Upper lobe of left lung (tissue), 4 donors: ENCODE measurements around the gene NF1.

Experiments
- EP300 ChIP-seq, 4 donors: sonication (generic); formaldehyde crosslinking; IDR thresholded peaks; one replicate each; pipeline ENCODE4 v1.5.1; 2017; ENCODE audit warnings: antibody characterized with exemption in 4 of 4, control low read depth in 2 of 4
- POLR2A ChIP-seq, 4 donors: fragments of 450-650 bp; IDR thresholded peaks; one replicate each; pipeline ENCODE4 v1.5.1; 2016 to 2017; ENCODE audit warnings: antibody characterized with exemption in 4 of 4, mild to moderate bottlenecking in 2 of 4
- TF ChIP-seq, protein P1 (sequence below), 6 experiments: fragments of 450-650 bp in 4 of 6; fragments of 200-600 bp in 2 of 6; sonication (generic) in 2 of 6; IDR thresholded peaks; one replicate each; pipeline ENCODE4 v1.5.1; 2016 to 2019; ENCODE audit warnings: antibody characterized with exemption in 6 of 6

DNA sequence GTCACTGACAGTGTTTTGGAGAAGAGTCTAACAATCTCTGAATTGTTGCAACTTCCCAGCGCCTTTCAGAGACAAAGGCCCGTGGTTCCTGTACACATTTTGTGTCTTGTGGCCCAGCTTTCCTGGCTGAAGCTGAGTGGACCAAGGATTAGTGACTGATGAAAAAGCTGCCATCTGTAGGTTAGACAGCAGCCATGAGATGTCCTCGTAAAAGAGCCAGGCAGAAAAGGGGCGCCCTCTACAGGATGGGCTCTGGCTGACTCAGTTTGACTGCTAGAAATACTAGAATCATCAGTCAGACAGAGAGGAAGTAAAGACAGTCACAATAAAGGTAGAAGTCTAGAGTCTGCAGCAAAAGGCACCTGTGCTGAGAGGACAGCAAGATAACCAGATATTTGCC lies 26.5 kb upstream of the NF1 start:
- TF ChIP-seq, protein P1, sequence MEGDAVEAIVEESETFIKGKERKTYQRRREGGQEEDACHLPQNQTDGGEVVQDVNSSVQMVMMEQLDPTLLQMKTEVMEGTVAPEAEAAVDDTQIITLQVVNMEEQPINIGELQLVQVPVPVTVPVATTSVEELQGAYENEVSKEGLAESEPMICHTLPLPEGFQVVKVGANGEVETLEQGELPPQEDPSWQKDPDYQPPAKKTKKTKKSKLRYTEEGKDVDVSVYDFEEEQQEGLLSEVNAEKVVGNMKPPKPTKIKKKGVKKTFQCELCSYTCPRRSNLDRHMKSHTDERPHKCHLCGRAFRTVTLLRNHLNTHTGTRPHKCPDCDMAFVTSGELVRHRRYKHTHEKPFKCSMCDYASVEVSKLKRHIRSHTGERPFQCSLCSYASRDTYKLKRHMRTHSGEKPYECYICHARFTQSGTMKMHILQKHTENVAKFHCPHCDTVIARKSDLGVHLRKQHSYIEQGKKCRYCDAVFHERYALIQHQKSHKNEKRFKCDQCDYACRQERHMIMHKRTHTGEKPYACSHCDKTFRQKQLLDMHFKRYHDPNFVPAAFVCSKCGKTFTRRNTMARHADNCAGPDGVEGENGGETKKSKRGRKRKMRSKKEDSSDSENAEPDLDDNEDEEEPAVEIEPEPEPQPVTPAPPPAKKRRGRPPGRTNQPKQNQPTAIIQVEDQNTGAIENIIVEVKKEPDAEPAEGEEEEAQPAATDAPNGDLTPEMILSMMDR (IDR thresholded peaks at IDR 0.05): peak in 3 of 6 experiments; percentile 8 to 41 (median 11)
- TF ChIP-seq EP300 (IDR thresholded peaks at IDR 0.05) (no peak), POLR2A (IDR thresholded peaks at IDR 0.05) (no peak)
